GM19452 (cell line): Measurements from ENCODE around the gene SLC26A11.

ENCODE experiments used
- ATAC-seq: cut with Tn5 transposase; IDR thresholded peaks from one replicate; pipeline ENCODE4 v1.9.1; 2021; ENCODE audit not compliant: unreplicated experiment

Gene SLC26A11

GRCh38 chr17:80220054-80220735 lies at the start of gene SLC26A11, which contains the start of gene SGSH:
SLC26A11 (plus strand) TSS chr17:80220427; CDS start chr17:80221561, 1,134 bp downstream.
SGSH (minus strand) TSS chr17:80220333; CDS start chr17:80220313, 20 bp downstream.
- no peak for ATAC-seq

- ATAC-seq, result no peak
Measured at GRCh38 chr17:80171681-80172080, 48.5 kb upstream of the SLC26A11 start.

- ATAC-seq, result no peak
Measured at GRCh38 chr17:80173126-80173525, 47.1 kb upstream of the SLC26A11 start.

GRCh38 chr17:80173916-80174315 lies 46.3 kb upstream of the SLC26A11 start:
- ATAC-seq, result no peak

- no peak for ATAC-seq
Measured at GRCh38 chr17:80176757-80177156, 43.5 kb upstream of the SLC26A11 start.

- no peak for ATAC-seq
Measured at GRCh38 chr17:80177986-80178595, 42.1 kb upstream of the SLC26A11 start.

- ATAC-seq, result no peak
Measured at GRCh38 chr17:80180192-80180591, 40.0 kb upstream of the SLC26A11 start.

GRCh38 chr17:80181431-80181830 lies 38.8 kb upstream of the SLC26A11 start:
- no peak for ATAC-seq

GRCh38 chr17:80182118-80182844 lies 37.9 kb upstream of the SLC26A11 start:
- no peak for ATAC-seq

- ATAC-seq, result no peak
Measured at GRCh38 chr17:80182845-80183223, 37.4 kb upstream of the SLC26A11 start.

GRCh38 chr17:80183581-80184422 lies 36.4 kb upstream of the SLC26A11 start:
- no peak for ATAC-seq

- ATAC-seq, result no peak
Measured at GRCh38 chr17:80184423-80184714, 35.9 kb upstream of the SLC26A11 start.

- ATAC-seq, result no peak
Measured at GRCh38 chr17:80185968-80186367, 34.3 kb upstream of the SLC26A11 start.

- ATAC-seq, result no peak
Measured at GRCh38 chr17:80187090-80187489, 33.1 kb upstream of the SLC26A11 start.

- no peak for ATAC-seq
Measured at GRCh38 chr17:80187515-80187941, 32.7 kb upstream of the SLC26A11 start.

- ATAC-seq, result no peak
Measured at GRCh38 chr17:80189611-80190010, 30.6 kb upstream of the SLC26A11 start.

GRCh38 chr17:80190716-80191115 lies 29.5 kb upstream of the SLC26A11 start:
- no peak for ATAC-seq

GRCh38 chr17:80191192-80191591 lies 29.0 kb upstream of the SLC26A11 start:
- ATAC-seq, result no peak

- ATAC-seq, result no peak
Measured at GRCh38 chr17:80191865-80192661, 28.2 kb upstream of the SLC26A11 start.

- ATAC-seq, result no peak
Measured at GRCh38 chr17:80195141-80195540, 25.1 kb upstream of the SLC26A11 start.
